Measurements from ENCODE around the gene MORN1.

- TF ChIP-seq NANOG (IDR thresholded peaks at IDR 0.05; ENCODE audit: borderline replicate concordance) (no peak), EZH2 (IDR thresholded peaks at IDR 0.05; ENCODE audit: low read depth, unreplicated experiment) (no peak), CTCF (conservative IDR thresholded peaks at IDR 0.05; ENCODE audit: low read depth in 2 of 2) (no peak)
Observed at GRCh38 chr1:2408456-2408855, 17.1 kb upstream of the MORN1 start.

Measured in GM23338 (cell line).